GM18511 (cell line): ENCODE results near the gene PHACTR2.

Experiments used
- ATAC-seq: cut with Tn5 transposase; IDR thresholded peaks from one replicate; pipeline ENCODE4 v1.9.1; 2021; ENCODE audit warnings: mild to moderate bottlenecking, moderate library complexity; ENCODE audit not compliant: unreplicated experiment

PHACTR2 gene

GRCh38 chr6:143739341-143739851, 61.6 kb downstream of the PHACTR2 start:
- ATAC-seq = no peak

GRCh38 chr6:143740213-143740612, 62.4 kb downstream of the PHACTR2 start:
- no peak for ATAC-seq

- no peak for ATAC-seq
Measured at GRCh38 chr6:143741480-143741879, 63.7 kb downstream of the PHACTR2 start.

- no peak for ATAC-seq
Measured at GRCh38 chr6:143742070-143742954, 64.5 kb downstream of the PHACTR2 start.

GRCh38 chr6:143742955-143743255, 65.1 kb downstream of the PHACTR2 start:
- ATAC-seq = no peak

DNA sequence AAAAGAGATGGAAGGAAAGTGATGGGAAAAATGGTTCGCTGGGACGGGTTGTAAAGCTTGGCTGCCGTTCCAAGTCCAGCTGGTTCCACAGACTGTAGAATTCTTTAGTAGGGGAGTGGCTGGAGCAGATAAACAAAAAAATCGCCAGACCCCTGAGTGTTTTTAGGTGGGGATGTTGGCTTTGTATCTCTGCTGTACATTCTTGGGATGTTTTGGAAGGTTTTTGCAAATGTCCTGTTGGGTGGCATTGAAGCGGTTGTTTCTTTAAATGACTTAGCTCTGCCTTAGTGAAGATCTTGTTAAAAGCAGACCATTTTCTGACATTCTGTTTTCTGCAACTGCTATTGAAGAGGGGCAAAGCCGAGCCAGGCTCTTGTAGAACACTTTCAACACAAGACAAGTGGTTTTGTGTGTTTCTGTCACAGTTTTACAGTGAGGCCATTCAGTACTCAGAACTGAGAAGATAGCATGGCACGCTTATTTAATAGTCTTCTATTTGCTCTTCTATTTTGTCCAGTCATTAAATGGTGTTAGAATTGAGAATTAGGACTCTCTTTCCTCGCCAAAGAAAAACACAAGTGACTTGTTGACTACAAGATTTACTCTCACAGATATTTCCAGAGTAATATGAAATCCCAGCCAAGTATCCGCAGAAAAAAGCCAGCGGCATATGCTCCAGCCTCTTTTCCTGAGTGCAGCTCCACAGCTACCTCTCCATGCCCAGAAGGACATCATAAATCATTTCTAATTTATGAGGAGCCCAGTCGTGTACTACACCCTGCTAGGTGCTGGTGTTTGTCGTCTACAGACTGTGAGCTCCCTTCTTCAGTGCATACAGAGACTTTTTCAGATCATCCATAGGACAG, 65.8 kb downstream of the PHACTR2 start:
- no peak for ATAC-seq

DNA sequence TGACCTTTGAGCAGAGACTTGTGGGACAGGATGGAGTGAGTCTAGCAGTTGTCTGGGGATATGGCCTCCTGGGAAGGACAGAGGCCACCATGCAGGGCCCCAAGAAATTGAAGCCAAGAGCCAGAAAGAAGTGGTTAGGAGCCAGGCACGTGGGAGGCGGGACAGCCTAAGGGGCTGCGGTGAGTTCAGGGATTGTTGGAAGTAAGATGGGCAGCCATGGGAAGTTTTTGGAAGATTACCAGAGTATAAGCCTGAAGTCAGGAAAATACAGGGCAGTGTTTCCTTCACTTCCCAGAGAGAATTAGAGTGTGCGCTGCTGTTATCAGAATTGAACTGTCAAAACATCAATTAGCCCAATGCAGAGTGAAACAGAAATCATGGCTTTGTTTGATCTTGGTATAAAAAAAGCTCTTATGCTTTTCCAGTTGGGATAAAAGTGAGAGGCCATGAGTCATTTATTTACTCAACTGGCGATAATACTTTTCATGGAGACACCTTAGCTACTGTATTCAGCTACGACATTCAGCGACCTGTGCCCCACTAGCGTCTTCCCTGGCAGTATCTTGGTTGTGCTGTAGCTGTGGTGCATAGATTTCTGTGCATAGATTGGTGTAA, 66.9 kb downstream of the PHACTR2 start:
- no peak for ATAC-seq

DNA sequence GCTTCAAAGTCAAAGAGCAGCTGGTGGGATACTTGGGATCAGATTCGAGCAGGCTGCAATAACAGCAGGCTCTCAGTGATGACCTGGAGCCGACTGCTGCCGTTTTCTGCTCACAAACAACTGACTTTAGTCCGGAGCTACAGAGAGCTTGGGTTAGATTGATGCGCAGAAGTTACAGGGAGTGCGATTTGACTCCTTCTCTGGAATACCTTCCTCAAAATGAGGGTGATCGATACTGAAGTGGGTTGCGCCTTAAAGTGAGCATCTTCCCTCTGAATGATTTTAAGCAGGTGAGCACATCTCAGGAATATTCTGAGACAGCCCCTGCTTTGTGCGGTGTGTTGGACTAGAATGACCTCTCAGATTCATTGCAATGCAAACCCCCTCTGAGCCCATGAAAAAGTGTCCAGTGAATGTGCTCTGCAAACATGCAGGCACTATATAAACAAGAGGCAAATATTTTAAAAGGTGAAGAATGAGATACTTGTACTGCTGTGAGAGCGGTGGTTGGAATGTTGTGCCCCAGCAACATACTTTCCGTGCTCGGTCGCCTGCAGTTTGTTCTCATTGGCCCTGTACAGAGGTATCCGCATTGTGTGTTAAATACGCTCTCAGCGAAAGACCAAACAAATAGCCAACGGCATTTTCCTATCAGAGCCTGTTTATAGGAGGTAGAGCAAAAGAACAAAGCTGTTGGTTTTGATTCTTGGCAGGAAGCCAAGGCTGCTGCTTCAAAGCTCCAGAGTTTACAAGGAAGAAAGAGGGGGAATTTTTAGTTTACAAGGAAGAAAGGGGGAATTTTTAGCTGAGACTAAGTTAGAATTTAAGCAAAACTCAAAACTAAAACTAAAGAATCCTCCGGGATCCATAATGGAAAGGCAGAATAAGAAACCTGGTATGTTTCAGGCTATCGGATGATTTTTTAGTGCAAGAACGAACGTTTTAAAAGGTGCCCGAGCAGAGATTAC, 67.7 kb downstream of the PHACTR2 start:
- ATAC-seq = no peak

- ATAC-seq = no peak
Measured at GRCh38 chr6:143746202-143747119, 68.7 kb downstream of the PHACTR2 start.

GRCh38 chr6:143747347-143747842, 69.6 kb downstream of the PHACTR2 start:
- no peak for ATAC-seq

- no peak for ATAC-seq
Measured at GRCh38 chr6:143749891-143750290, 72.1 kb downstream of the PHACTR2 start.

- ATAC-seq = no peak
Measured at GRCh38 chr6:143750877-143751276, 73.1 kb downstream of the PHACTR2 start.

- no peak for ATAC-seq
Measured at GRCh38 chr6:143752459-143752858, 74.7 kb downstream of the PHACTR2 start.

GRCh38 chr6:143753678-143754077, 75.9 kb downstream of the PHACTR2 start:
- ATAC-seq = no peak

DNA sequence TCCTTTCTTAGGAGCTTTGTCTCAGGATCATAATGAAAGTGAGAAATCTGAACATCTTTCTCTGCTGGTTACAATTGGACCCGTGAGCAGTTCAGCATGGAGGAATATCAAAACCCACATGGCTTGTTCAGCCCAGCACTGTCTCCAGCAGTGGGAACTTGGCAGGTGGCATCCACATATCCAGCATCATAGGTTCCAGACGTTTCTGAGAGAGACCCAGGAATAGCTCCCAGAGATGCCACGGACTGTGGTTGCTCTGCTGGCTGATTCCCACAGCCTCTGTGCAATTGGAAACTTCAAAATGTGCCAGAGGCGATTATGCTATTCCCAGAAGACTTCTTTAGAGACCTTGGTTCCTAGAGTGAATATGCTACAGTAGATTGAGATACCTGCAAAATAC, 76.4 kb downstream of the PHACTR2 start:
- no peak for ATAC-seq

DNA sequence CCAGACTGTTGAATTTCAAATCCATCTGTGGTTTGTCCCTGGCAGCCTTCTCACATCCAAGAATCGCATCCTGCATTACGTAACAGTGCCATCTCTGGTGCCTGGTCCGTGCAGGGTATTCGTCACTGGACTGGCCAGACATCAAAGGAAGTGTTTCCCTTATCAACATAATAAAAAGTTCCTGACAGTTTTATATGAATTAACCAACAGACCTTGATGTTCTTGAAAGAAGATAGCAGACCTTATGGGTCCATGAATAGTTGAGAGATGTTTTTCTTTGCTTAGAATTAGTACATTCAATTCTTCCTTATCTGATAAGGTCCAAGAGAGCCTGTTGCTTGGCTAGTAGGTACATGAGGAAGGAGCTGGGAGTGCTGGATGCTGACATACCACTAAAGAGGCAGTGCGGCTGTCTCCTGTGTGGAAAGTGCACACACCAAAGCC, 77.6 kb downstream of the PHACTR2 start:
- no peak for ATAC-seq

GRCh38 chr6:143757346-143757832, 79.6 kb downstream of the PHACTR2 start:
- no peak for ATAC-seq

GRCh38 chr6:143758551-143758950, 80.8 kb downstream of the PHACTR2 start:
- ATAC-seq = no peak

DNA sequence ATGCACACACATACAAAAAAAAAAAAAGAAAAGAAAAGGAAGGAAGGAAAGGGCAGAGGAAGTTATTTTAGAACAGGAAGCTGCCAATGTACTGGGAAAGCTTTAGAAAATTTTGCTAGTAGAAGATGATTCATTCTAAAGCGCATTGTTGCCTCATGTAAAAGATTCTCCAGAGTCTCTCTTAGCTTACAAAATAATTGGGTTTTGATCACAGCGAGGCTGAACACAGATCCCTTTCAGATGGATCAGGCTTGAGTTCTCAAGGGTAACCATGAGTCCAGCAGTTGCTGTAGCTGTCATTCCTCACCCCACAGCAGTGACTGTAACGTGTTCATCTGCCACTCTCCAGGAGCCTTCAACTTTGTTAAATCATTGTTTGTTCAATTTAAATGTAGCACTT, 81.9 kb downstream of the PHACTR2 start:
- ATAC-seq = no peak
